GM21786 (cell line): ENCODE results near the gene SLC25A21.

Experiments used
- ATAC-seq: cut with Tn5 transposase; IDR thresholded peaks from one replicate; pipeline ENCODE4 v1.9.1; 2021; ENCODE audit not compliant: unreplicated experiment

The SLC25A21 gene

DNA sequence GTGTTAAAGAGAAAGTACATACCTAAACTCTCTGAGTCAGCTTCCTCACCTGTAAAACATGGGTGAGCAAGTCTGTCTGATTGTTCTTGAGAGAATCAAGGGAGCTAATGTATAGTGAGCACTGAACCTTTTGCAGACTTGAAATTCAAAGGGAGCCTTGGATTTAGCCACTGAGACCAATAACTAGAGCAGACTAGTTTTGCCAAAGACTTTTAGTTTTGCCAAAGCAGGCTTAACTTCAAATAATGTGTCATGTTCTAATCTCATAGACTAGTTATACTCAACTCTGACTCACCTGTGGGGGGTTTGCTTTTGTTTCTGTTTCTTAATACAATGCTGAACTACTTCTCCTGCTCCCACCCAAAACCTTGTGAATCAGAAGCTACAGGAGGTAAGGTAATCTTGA lies 123.7 kb downstream of the SLC25A21 start:
- no peak for ATAC-seq

GRCh38 chr14:37047996-37048395 lies 124.4 kb downstream of the SLC25A21 start:
- ATAC-seq = no peak

- no peak for ATAC-seq
Measured at GRCh38 chr14:37047226-37047625, 125.2 kb downstream of the SLC25A21 start.

DNA sequence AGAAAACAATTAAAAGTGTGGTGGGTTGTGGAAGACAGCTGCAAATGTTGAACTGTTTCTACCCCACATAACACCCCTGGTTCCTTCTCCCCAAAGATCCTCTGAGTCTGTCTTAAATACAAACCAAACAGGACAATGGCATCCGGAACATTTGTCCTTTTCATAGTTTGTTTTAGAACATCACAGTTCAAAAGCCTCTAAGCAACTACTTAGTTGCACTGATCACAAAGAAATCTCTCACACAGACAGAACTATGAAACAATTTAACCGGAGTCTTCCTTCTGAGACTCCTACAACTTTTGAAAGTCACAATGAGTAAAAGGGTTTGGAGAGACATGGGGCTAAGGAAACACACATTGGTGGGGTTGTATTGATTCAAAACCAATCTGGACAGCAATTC lies 125.6 kb downstream of the SLC25A21 start:
- no peak for ATAC-seq

GRCh38 chr14:37045340-37046061 lies 126.9 kb downstream of the SLC25A21 start:
- ATAC-seq = no peak

GRCh38 chr14:37037636-37038387 lies 134.6 kb downstream of the SLC25A21 start:
- no peak for ATAC-seq

- no peak for ATAC-seq
Measured at GRCh38 chr14:37036669-37037341, 135.6 kb downstream of the SLC25A21 start.

DNA sequence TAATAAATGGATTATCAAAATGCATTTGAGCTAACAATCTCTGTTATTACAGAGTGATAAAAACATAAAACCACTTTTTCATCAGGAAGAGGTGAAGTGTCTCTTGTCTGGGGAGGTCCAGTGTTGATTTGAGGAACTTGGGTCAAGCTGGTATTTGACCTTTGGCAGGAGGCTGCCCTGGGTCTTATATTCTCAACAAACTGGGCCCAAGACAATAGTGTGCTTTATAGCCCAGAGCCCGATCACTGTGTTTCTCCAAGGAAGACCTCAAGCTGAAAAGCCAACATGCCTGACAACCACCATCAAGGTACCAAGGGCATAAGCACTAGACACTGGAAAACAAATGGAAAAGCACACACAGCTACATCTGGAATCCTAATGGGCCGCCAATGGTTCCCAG lies 137.0 kb downstream of the SLC25A21 start:
- no peak for ATAC-seq

DNA sequence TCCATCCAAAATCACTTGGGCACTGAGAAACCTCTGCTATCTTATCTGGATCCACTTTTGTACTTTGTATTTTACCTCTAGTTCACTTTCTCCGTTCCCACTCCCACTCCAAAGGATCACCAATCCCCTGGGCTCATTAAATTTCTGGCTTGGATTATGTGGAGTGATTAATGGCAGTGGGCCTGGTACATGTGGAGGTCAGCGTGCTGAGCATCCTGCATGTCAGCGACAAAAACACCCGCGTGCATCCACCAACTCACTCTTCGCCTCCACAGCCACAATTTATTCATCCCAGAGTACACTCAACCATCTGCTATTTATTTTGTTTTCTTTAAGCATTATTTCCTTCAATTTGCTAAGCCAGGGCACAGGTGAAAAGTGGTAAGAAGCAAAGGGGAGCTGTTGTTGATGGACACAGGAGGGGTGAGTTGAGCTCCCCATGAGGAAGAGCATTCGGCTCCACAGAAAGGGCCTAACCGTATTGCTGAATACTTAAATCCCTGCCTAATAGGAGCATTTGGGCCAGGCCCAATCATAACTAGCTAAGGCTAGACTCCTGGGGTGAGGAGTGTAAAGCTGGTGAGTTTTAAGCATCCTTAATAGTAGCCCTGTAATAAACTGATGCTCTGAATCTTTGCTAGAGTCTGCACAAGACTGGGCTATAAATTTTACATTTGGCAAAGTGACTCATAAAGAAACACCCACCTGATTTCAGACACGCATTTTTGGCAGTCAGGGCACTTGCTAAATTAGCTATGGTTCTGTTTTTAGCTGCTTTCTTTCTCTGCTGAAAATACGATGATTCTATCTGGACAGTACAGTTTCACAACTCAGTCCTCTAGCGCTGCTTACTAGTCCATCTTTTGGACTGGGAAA lies 137.8 kb downstream of the SLC25A21 start:
- no peak for ATAC-seq

DNA sequence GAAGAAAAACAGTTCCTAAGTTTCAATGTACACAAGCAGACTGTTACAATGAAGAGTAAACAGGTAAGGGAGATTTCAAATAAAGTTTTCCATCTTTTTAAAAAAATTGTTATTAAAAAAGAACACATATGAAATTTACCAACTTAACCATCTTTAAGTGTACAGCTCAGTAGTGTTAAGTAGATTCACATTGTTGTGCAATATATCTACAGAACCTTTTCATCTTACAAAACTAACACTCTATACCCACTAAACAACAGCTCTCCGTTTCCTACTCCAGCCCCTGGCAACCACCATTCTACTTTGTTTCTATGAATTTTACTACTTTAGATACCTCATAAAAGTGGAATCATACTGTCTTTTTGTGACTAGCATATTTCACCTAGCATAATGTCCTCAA lies 139.5 kb downstream of the SLC25A21 start:
- no peak for ATAC-seq

DNA sequence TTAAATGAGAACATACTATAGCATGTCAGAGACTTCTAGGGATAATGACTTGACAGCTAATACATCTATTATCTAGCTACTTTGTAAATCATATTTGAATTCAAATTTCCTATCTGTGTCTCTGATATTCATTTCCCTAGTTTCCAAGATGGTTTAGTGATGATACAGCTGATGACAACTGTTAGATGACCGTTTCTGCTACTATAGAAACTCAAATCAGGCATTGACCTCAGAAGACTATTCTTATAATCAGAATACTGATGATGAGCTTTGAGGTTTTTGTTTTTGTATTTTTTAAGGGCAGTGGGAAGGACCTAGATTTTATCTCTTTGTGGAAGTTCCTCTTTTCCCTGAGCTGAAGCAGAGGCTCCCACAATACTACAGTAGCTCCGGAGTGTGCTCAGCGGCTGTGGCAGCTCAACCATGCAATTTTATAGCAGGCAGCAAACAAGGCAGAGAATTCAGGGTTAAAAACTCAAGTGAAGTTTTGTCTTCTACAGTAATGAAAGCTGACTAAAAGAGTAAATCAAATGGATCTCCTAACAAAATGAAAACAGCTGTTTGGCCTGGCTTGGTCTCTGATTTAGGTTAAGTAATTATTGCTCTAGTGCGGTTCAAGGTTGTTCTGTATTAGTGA lies 145.1 kb downstream of the SLC25A21 start:
- ATAC-seq = no peak

- no peak for ATAC-seq
Measured at GRCh38 chr14:37023875-37024565, 148.4 kb downstream of the SLC25A21 start.

- ATAC-seq = no peak
Measured at GRCh38 chr14:37021390-37021789, 151.0 kb downstream of the SLC25A21 start.

DNA sequence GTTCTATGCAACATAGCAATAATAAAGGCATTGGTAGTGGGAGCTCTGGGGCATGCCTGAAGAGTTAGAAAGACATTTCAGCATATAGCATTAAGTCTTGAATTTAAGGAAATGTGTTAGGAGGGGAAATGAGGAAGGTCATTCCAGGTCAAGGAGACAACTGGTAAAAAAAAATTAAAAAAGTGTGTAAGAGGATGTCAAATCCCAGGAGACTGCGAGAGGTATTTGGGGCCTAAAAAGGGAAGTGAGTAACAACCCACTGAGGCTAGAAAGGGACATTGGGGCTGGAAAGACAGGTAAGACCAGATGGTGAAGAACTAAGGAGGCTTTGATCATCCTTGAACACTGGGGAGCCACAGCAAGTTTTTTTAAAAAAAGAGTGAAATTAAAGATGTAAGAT lies 152.9 kb downstream of the SLC25A21 start:
- ATAC-seq = no peak

GRCh38 chr14:37018571-37019240 lies 153.7 kb downstream of the SLC25A21 start:
- no peak for ATAC-seq

GRCh38 chr14:37013078-37013477 lies 159.3 kb downstream of the SLC25A21 start:
- ATAC-seq = no peak

GRCh38 chr14:36998686-36999085 lies 173.7 kb downstream of the SLC25A21 start:
- no peak for ATAC-seq

DNA sequence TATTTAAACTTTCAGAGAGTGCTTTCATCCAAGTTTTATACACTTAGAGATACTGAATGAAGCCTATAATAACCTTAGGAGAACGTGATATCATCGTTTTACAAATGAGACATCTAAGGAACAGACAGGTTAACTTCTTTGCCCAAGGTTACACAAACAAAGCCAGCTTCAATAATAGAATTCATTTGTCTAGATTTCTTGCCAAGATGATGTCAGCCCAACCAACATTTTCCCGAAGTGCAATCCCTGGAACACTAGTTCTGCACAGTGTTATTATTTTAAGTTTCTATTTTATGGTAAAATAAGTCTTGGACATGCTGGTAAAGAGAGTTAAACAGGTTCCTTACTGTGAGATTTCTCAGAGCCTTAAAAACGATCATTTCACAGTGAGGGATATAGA lies 174.6 kb downstream of the SLC25A21 start:
- no peak for ATAC-seq

DNA sequence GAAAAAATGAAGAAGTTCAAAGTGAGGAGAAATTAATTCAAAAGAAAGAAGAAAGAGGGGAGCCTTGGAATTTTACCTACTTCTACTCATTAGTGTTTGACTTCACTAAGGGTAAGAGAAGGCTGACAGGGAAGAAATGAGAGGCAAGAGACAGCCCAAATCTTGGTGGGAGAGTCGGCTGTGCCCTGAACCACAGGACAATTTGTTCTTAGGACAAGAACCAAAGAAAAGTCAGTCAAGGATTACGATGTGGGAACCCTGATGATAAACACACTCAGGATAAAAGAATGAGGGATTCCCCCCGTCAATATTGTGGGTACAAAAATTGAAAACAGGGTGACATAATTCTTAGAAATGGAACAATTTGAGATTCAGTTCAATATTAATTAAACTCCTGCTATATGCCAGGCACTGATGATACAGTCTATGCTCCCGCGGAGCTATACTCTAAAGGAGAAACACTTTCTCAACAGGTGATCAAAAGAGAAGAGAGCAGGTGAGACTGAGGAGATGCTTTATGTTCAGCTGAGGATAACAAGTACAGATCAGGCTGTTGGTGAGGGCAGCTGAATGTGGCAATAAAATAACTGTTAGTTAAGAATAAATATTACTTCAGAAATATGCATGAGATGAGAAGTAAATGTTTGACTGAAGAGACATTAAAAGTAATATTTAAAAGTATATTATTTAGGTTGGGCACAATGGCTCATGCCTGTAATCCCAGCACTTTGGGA lies 175.4 kb downstream of the SLC25A21 start:
- no peak for ATAC-seq
